Measurements from ENCODE around the gene MPZL1.

The MPZL1 gene

DNA sequence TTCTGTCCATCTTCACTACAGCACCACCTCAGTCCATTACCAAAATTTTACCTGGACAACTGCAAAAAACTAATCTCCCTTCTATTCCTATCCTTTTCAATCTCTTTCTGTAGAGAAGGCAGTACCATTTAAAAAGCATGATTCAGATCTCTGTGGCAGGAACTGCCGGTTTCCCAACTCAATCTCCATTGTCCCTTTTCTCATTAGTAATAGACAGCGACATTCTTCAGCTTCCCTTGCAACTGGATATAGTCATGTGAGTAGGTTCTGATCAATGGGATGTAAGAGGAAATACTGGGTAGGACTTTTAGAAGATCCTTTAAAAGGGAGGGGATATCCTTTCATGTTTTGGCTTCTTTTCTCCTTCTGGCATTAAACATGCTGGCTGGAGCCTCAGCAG, 117.2 kb downstream of the MPZL1 start:
- TF ChIP-seq, protein P1, sequence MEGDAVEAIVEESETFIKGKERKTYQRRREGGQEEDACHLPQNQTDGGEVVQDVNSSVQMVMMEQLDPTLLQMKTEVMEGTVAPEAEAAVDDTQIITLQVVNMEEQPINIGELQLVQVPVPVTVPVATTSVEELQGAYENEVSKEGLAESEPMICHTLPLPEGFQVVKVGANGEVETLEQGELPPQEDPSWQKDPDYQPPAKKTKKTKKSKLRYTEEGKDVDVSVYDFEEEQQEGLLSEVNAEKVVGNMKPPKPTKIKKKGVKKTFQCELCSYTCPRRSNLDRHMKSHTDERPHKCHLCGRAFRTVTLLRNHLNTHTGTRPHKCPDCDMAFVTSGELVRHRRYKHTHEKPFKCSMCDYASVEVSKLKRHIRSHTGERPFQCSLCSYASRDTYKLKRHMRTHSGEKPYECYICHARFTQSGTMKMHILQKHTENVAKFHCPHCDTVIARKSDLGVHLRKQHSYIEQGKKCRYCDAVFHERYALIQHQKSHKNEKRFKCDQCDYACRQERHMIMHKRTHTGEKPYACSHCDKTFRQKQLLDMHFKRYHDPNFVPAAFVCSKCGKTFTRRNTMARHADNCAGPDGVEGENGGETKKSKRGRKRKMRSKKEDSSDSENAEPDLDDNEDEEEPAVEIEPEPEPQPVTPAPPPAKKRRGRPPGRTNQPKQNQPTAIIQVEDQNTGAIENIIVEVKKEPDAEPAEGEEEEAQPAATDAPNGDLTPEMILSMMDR (IDR thresholded peaks at IDR 0.05; ENCODE audit: insufficient read depth, low read length): no peak
- TF ChIP-seq GABPA (IDR thresholded peaks at IDR 0.05; ENCODE audit: low read depth): no peak
- TF ChIP-seq, protein P2, sequence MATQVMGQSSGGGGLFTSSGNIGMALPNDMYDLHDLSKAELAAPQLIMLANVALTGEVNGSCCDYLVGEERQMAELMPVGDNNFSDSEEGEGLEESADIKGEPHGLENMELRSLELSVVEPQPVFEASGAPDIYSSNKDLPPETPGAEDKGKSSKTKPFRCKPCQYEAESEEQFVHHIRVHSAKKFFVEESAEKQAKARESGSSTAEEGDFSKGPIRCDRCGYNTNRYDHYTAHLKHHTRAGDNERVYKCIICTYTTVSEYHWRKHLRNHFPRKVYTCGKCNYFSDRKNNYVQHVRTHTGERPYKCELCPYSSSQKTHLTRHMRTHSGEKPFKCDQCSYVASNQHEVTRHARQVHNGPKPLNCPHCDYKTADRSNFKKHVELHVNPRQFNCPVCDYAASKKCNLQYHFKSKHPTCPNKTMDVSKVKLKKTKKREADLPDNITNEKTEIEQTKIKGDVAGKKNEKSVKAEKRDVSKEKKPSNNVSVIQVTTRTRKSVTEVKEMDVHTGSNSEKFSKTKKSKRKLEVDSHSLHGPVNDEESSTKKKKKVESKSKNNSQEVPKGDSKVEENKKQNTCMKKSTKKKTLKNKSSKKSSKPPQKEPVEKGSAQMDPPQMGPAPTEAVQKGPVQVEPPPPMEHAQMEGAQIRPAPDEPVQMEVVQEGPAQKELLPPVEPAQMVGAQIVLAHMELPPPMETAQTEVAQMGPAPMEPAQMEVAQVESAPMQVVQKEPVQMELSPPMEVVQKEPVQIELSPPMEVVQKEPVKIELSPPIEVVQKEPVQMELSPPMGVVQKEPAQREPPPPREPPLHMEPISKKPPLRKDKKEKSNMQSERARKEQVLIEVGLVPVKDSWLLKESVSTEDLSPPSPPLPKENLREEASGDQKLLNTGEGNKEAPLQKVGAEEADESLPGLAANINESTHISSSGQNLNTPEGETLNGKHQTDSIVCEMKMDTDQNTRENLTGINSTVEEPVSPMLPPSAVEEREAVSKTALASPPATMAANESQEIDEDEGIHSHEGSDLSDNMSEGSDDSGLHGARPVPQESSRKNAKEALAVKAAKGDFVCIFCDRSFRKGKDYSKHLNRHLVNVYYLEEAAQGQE (IDR thresholded peaks at IDR 0.05; ENCODE audit: insufficient replicate concordance, low read depth): no peak
- TF ChIP-seq POLR2AphosphoS5 (IDR thresholded peaks at IDR 0.05; ENCODE audit: low read depth): no peak
- no peak for TF ChIP-seq SPI1 (IDR thresholded peaks at IDR 0.05; ENCODE audit: borderline replicate concordance, low read depth)
- DNase-seq (ENCODE audit: low read depth in 1 of 2, low spot score in 1 of 2): no peak
- Histone ChIP-seq H3K4me3 (replicated peaks; ENCODE audit: insufficient read depth, low read length) (no peak overlapping the region), H3K27me3 (ENCODE audit: insufficient read depth, poor library complexity, severe bottlenecking) (no peaks in the 10 kb centered on the region), H3K27ac (replicated peaks) (no peak overlapping the region)

Data from HL-60 (cell line).